ENCODE results near the gene SLC19A1.
"Not testable (repeated sequence)": the region's sequence is repeated elsewhere in the genome, so short reads cannot be mapped to it uniquely, and the experiment has no call there.

SLC19A1 gene

DNA sequence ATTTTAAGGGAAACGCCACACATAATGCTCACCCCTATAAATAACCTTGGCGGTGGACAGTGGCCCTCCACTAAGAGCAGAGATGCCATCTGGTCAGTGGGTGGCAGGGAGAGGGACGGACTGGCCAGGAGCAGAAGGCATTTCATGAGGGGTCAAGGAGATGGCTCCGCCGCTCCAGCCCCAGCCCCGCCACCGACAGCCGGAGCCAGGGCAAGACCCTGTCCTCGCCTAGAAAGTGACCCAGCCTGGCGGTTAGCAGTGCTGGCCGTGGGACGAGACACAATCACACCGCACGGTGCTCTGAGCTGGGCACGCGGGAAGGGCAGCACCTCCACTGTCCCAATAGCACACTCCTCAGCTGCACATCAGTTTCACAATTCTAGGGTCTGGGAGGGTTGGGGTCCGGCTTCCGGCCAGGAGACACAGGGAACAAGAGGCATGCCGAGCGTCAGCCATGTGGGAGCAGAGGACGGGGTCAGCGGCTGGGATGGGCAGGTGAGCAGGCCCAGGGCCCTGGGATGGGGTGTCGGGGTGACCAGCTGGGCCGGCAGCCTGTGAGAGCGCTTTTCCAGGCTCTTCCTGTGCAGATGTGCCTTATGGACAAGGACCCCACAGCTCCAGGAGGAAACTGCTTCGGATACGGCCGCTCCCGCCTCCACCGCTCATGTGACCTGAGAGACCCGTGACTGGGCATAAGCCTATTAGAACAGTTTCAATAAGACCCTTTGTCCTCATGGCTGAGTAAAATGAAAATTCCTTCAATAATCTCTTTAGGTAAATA, 5.7 kb downstream of the SLC19A1 start:
- Histone ChIP-seq H3K4me1 (ENCODE audit: control insufficient read depth, insufficient read depth, low read length) (peaks cover 4% of the 10 kb centered on the region), H3K27ac (ENCODE audit: low read depth, low read length) (no peak overlapping the region), H3K4me3 (ENCODE audit: low read length) (no peak overlapping the region), H3K27me3 (ENCODE audit: control insufficient read depth, insufficient read depth, low read length) (no peaks in the 10 kb centered on the region), H3K36me3 (ENCODE audit: control insufficient read depth, insufficient read depth, low read length) (no peaks in the 10 kb centered on the region), H3K9ac (ENCODE audit: low read length) (no peak overlapping the region)

DNA sequence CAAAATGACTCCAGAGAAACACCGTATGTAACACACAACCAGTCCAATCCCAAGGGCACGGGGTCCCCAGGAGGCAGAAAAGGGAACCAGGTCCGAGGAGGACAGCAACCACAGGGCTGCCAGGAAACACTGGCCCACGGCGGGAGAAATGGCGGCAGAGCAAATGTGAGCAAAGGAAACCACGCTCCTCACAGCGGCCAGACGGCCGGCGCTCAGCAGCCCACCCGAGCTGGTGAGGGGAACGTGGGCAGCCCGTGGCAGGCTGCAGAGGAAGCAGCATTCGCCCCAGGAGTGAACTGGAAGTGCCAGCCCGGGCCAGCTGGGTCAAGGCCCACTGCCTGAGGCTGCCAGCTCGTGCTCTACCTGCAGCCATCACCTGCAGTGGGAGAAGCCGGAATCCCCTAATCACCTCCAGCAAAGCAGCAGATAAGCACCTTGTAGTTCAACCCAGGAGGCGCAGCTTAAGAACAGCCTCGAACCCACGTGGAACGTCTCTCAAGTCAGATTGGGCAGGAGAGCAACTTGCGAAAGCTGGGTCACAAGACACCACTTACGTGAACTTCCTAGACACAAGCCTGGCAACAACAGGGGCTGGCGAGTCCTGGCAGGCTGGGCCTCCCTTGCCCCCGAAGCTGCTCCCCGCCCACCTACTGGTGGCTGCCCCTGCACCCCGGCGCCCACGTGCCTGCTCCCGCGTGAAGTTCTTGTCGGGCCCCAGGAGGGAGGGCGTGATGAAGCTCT, 6.7 kb downstream of the SLC19A1 start:
- Histone ChIP-seq H3K4me1 (ENCODE audit: control insufficient read depth, insufficient read depth, low read length) (no peaks in the 10 kb centered on the region), H3K27me3 (ENCODE audit: control insufficient read depth, insufficient read depth, low read length) (no peaks in the 10 kb centered on the region), H3K36me3 (ENCODE audit: control insufficient read depth, insufficient read depth, low read length) (no peaks in the 10 kb centered on the region), H3K4me3 (ENCODE audit: low read length) (no peak overlapping the region), H3K27ac (ENCODE audit: low read depth, low read length) (no peak overlapping the region), H3K9ac (ENCODE audit: low read length) (no peak overlapping the region)

DNA sequence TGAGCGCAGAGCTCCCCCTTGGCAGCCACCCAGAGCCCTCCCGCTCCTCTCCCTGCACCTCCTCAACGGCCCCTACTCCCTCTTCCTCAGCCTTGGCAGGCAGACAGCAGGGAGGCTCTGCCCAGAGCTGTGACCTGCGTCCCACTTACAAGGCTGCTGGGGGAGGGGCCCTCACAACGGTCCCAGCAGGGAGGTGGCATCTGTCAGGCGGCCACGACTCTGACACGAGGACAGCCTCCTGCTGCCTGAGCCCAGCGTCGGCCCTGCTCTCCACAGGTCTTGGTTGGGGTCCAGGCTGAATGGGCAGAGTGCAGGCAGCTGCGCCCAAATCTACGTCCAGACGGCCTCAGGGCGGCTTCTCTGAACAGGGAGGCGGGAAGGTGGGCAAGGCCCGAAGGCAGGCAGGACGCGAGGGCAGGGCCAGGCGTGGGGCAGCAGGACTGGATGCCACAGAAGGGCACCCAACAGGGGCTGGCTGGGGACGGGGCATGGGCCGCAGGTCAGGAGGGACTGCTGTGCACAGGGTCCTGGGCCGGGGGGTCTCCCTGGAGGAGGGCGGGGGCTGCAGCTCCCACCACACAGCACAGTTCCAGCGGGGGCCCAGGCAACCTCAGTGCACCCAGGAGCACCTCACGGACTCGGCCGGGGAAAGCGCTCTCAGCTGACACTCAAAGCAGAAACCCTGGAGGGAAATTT, 7.5 kb downstream of the SLC19A1 start:
- H3K4me3 ChIP-seq (ENCODE audit: low read length), result no peak overlapping the region
- no peak overlapping the region for H3K27ac ChIP-seq (ENCODE audit: low read depth, low read length)
- peaks cover 5% of the 10 kb centered on the region for H3K36me3 ChIP-seq (ENCODE audit: control insufficient read depth, insufficient read depth, low read length)
- no peaks in the 10 kb centered on the region for H3K27me3 ChIP-seq (ENCODE audit: control insufficient read depth, insufficient read depth, low read length)
- no peak overlapping the region for H3K9ac ChIP-seq (ENCODE audit: low read length)
- H3K4me1 ChIP-seq (ENCODE audit: control insufficient read depth, insufficient read depth, low read length), result no peaks in the 10 kb centered on the region

DNA sequence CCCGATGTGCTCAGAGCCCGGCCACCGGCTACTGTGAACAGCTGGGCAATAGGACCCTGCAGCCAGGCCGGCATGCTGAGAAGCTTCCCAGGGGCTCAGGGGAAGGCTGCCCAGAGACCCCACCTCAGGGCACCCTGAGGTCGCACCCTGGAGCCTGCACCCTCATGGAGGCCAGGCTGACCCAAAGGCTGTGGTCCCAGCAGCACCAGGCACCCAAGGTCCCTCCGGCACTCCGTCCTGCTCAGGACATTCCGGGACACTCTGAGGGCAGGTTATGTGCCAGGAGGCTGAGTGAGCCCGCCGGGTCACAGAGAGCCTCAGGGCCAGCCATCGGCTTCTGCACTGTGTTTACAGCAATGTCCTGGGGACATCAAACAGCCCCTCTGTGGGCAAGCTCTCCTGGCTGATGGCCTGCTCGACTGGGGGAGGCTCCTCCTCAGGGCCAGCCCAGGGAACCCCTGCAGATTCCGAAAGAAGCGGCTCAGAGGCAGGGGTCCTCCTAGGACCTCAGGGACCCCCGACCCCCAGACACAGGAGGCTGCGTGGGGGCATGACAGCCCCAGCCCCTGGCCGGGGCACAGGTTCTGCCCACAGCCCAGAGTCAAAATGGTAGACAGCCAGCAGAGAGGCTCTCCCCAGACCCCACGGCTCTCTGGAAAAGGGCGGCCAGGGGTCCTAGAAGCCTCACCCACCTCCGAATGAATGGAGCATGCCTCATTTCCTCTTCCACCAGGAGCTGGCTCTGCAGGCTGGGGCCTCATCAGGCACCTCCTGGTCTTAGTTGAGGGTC, 8.2 kb downstream of the SLC19A1 start:
- Histone ChIP-seq H3K4me1 (ENCODE audit: control insufficient read depth, insufficient read depth, low read length) (no peaks in the 10 kb centered on the region), H3K27me3 (ENCODE audit: control insufficient read depth, insufficient read depth, low read length) (no peaks in the 10 kb centered on the region), H3K4me3 (ENCODE audit: low read length) (no peak overlapping the region), H3K36me3 (ENCODE audit: control insufficient read depth, insufficient read depth, low read length) (peaks cover 9% of the 10 kb centered on the region), H3K27ac (ENCODE audit: low read depth, low read length) (no peak overlapping the region), H3K9ac (ENCODE audit: low read length) (peak overlapping the region; percentile 10)

DNA sequence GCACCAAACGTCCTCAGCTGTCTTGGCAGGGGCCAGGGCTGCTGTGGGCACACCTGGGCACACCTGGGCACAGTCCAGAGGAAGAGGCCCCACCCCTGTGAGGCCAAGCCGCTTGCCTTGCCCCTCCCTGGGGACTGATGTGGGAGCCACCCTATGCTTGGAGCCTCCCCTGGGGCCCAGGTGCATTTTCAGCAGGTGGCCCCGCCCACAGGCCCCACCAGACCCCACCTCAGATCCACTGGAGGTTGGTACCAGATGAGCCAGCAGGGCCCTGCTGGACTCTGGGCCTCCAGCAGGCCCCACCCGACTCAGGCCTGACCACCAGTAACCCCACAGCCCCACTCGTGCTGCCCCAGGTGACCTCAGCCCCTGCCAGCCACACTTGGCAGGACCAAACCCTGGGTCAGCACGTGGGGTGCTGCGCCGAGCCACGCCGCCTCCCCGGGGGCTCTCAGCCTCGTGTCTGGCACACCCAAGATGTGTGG, 8.8 kb downstream of the SLC19A1 start:
- Histone ChIP-seq H3K27me3 (ENCODE audit: control insufficient read depth, insufficient read depth, low read length) (no peaks in the 10 kb centered on the region), H3K4me3 (ENCODE audit: low read length) (no peak overlapping the region), H3K36me3 (ENCODE audit: control insufficient read depth, insufficient read depth, low read length) (peaks cover 9% of the 10 kb centered on the region), H3K27ac (ENCODE audit: low read depth, low read length) (no peak overlapping the region), H3K4me1 (ENCODE audit: control insufficient read depth, insufficient read depth, low read length) (no peaks in the 10 kb centered on the region), H3K9ac (ENCODE audit: low read length) (no peak overlapping the region)

DNA sequence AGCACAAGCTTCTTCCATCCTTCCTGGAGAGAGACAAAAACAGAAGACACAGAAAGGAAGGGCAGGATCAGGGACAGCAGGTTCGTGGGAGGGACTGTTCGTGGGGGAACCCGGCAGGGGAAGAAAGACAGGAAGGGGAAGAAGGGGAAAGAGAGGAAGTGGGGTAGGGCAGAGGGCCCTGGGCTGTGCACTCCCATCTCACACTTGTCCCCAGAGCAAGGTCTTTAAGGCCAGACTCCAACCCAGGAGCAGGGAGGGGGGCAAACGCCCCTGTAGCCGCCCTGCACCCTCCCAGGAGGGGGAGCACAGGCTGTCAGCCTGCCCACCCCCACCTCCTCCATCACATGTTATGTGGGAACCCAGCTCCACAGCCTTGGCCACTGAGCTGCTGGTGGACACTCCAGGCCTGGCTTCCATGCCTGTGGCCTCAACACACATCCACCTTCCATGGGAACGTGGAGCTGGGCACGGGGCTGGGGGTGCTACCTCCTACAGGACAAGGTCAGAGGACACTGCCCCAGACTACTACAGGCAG, 9.3 kb downstream of the SLC19A1 start:
- no peak overlapping the region for H3K27ac ChIP-seq (ENCODE audit: low read depth, low read length)
- peaks cover 9% of the 10 kb centered on the region for H3K36me3 ChIP-seq (ENCODE audit: control insufficient read depth, insufficient read depth, low read length)

DNA sequence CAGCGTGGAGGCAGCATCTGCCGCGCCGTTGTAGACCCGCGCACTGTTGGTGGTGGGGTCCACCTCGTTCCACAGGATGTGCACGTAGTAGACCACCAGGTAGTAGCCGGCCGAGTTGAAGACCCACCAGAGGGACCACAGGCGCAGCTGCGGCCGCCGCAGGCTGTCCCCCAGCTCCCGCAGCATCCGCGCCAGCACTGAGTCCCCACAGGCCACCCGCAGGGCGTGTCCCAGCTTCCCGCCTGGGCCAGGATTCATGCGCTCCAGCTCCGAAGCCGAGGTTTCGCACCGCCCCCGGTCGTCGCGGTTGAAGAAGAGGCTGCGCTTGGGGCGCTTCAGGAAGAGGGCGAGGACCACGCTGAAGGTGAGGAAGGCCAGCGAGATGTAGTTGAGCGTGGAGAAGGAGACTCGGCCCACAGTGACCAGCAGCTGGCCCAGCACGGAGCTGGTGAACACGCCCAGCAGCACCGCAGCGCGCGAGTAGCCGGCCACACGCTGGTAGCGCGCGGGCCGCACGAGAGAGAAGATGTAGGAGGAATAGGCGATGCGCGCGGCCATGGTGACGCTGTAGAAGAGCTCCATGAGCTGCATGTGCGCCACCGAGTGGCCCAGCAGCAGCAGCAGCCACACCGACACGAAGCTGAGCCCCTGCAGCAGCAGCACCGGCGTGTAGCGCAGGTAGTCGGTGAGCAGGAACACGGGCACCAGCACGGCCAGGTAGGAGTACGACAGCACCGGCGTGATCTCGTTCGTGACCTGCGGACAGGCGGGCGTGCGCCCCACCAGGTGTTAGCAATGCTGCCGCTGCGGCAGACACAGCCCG, 10.6 kb downstream of the SLC19A1 start:
- Histone ChIP-seq H3K9ac (ENCODE audit: low read length) (no peak overlapping the region), H3K4me3 (ENCODE audit: low read length) (no peak overlapping the region), H3K4me1 (ENCODE audit: control insufficient read depth, insufficient read depth, low read length) (no peaks in the 10 kb centered on the region), H3K36me3 (ENCODE audit: control insufficient read depth, insufficient read depth, low read length) (peaks cover 9% of the 10 kb centered on the region), H3K27me3 (ENCODE audit: control insufficient read depth, insufficient read depth, low read length) (no peaks in the 10 kb centered on the region), H3K27ac (ENCODE audit: low read depth, low read length) (no peak overlapping the region)

More for the DNA sequence above, 9.3 kb downstream of the SLC19A1 start:
- no peaks in the 10 kb centered on the region for H3K4me1 ChIP-seq (ENCODE audit: control insufficient read depth, insufficient read depth, low read length)
- H3K27me3 ChIP-seq (ENCODE audit: control insufficient read depth, insufficient read depth, low read length), result no peaks in the 10 kb centered on the region
- H3K4me3 ChIP-seq (ENCODE audit: low read length), result no peak overlapping the region
- no peak overlapping the region for H3K9ac ChIP-seq (ENCODE audit: low read length)

DNA sequence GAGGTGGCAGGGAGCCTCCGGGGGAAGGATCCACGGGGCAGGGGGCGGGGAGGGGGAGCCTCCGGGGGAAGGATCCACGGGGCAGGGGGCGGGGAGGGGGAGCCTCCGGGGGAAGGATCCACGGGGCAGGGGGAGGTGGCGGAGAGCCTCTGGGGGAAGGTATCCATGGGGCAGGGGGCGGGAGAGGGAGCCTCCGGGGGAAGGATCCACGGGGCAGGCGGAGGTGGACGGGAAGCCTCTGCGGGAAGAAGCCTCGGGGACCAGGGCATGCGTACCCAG, 11.2 kb downstream of the SLC19A1 start:
- not testable (repeated sequence) for H3K36me3 ChIP-seq (ENCODE audit: control insufficient read depth, insufficient read depth, low read length)

DNA sequence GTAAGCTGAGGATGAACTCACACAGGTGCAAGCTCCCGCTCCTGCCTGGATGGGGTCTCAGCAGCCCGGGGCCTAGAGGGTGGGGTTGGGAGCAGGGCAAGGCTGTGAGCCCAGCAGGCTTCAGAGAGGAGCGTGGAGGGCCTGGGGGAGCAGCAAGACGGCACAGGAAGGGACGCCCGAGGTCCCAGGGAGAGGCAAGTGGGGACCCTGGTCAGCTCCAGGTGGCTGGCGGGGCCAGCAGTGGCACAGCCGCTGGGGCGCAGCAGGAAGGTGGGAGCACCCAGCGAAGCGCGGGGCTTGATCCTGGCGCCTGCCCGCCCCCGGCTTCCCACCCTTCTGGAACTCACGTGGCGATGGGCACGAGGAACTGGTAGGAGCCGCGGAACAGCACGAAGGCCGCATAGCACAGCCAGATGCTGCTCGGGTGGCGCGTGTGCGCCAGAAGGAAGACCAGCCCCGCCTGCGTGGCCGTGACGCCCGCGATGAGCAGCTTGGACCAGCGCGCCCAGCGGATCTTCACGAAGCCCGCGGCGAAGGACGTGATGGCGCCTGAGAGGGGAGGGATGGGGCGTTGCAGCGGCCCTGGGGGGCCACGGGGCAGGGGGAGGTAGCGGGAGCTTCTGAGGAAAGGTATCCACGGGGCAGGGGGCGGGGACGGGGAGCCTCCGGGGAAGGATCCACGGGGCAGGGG, 11.7 kb downstream of the SLC19A1 start:
- Histone ChIP-seq H3K27me3 (ENCODE audit: control insufficient read depth, insufficient read depth, low read length) (no peaks in the 10 kb centered on the region), H3K4me1 (ENCODE audit: control insufficient read depth, insufficient read depth, low read length) (no peaks in the 10 kb centered on the region), H3K36me3 (ENCODE audit: control insufficient read depth, insufficient read depth, low read length) (peaks cover 9% of the 10 kb centered on the region), H3K4me3 (ENCODE audit: low read length) (no peak overlapping the region), H3K9ac (ENCODE audit: low read length) (no peak overlapping the region), H3K27ac (ENCODE audit: low read depth, low read length) (no peak overlapping the region)

More for the DNA sequence above, 11.2 kb downstream of the SLC19A1 start:
- H3K4me3 ChIP-seq (ENCODE audit: low read length); H3K4me1 ChIP-seq (ENCODE audit: control insufficient read depth, insufficient read depth, low read length); H3K27ac ChIP-seq (ENCODE audit: low read depth, low read length); H3K27me3 ChIP-seq (ENCODE audit: control insufficient read depth, insufficient read depth, low read length); H3K9ac ChIP-seq (ENCODE audit: low read length): not testable (repeated sequence)

DNA sequence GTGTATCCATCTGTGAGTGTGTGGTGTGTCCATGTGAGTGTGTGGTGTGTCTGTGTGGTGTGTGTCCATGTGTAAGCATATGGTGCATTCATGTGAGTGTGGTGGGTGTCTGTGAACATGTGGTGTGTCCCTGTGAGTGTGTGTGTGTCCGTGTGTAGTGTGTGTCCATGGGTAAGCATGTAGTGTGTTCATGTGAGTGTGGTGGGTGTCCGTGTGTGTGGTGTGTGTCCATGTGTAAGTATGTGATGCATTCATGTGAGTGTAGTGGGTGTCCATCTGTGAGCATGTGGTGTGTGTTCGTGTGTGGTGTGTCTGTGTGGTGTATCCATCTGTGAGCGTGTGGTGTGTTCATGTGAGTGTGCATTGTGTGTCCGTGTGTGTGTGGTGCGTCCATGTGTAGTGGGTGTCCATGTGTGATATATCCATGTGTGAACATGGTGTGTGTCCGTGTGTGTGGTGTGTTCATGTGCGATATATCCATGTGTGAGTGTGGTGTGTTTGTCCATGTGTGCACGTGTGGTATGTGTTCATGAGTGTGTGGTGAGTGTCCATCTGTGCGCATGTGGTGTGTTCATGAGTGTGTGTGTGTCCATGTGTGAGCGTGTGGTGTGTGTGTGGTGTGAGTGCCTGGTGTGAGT, 12.3 kb downstream of the SLC19A1 start:
- Histone ChIP-seq H3K36me3 (ENCODE audit: control insufficient read depth, insufficient read depth, low read length) (peaks cover 9% of the 10 kb centered on the region), H3K4me1 (ENCODE audit: control insufficient read depth, insufficient read depth, low read length) (no peaks in the 10 kb centered on the region), H3K27me3 (ENCODE audit: control insufficient read depth, insufficient read depth, low read length) (no peaks in the 10 kb centered on the region), H3K4me3 (ENCODE audit: low read length) (no peak overlapping the region), H3K27ac (ENCODE audit: low read depth, low read length) (no peak overlapping the region), H3K9ac (ENCODE audit: low read length) (no peak overlapping the region)
